Fibroblast of lung (primary cell): ENCODE results near the gene PRKAG1.

Experiments used
- CTCF ChIP-seq, 2 donors: IDR thresholded peaks in 1 of 2; conservative IDR thresholded peaks in 1 of 2; 1 replicate in 1 of 2; 2 replicates in 1 of 2; pipeline ENCODE4 v1.5.1; 2011 to 2012; ENCODE audit warnings: low read length in 2 of 2, control low read depth in 1 of 2, inconsistent platforms in 1 of 2, low read depth in 1 of 2, mild to moderate bottlenecking in 1 of 2
- EZH2 ChIP-seq: IDR thresholded peaks from 2 replicates; pipeline ENCODE4 v1.5.1; 2012; ENCODE audit warnings: low read length, control low read depth, mild to moderate bottlenecking; ENCODE audit errors: missing control alignments

GRCh38 chr12:48990552-48990951 is 28.0 kb downstream of the PRKAG1 start:
- no peak for TF ChIP-seq EZH2
- no peak for TF ChIP-seq CTCF (conservative IDR thresholded peaks at IDR 0.05 in 1 of 2, IDR thresholded peaks at IDR 0.05 in 1 of 2; ENCODE audit: low read depth in 1 of 2, low read length in 2 of 2)
